ACC112 (cell line): Measurements from ENCODE around the gene CHMP2B.
A peak's percentile ranks its signal among the peaks of the same experiment; 100 is the strongest.

Experiments used
- H2AFZ ChIP-seq: fragments of 200-600 bp; sonication (generic); one replicate; pipeline ENCODE4 v1.6.0; 2017; ENCODE audit warnings: antibody characterized with exemption, low read length; ENCODE audit not compliant: unreplicated experiment
- H3K27ac ChIP-seq: fragments of 200-600 bp; sonication (generic); 2 replicates; pipeline ENCODE4 v1.5.1; 2014; ENCODE audit warnings: low read depth, mild to moderate bottlenecking, antibody characterized with exemption, low read length, moderate library complexity
- H3K27me3 ChIP-seq: fragments of 200-600 bp; sonication (generic); 2 replicates; pipeline ENCODE4 v1.6.1; 2014; ENCODE audit warnings: mild to moderate bottlenecking, antibody characterized with exemption, low read length, moderate library complexity, mixed read lengths; ENCODE audit not compliant: insufficient read depth
- H3K36me3 ChIP-seq: fragments of 200-600 bp; sonication (generic); 2 replicates; pipeline ENCODE4 v1.6.1; 2016; ENCODE audit warnings: mild to moderate bottlenecking, antibody characterized with exemption, low read length, moderate library complexity, mixed read lengths; ENCODE audit not compliant: insufficient read depth
- H3K4me1 ChIP-seq: fragments of 200-600 bp; sonication (generic); one replicate; pipeline ENCODE4 v1.6.1; 2016; ENCODE audit warnings: low read length, mixed read lengths; ENCODE audit not compliant: insufficient read depth, unreplicated experiment, control insufficient read depth
- H3K4me3 ChIP-seq: fragments of 200-600 bp; sonication (generic); 2 replicates; pipeline ENCODE4 v1.5.1; 2014; ENCODE audit warnings: mild to moderate bottlenecking, low read depth, low read length
- H3K79me2 ChIP-seq: fragments of 200-600 bp; sonication (generic); one replicate; pipeline ENCODE4 v1.6.0; 2016; ENCODE audit warnings: low read length; ENCODE audit not compliant: control insufficient read depth, unreplicated experiment, insufficient read depth

Gene CHMP2B, protein sequence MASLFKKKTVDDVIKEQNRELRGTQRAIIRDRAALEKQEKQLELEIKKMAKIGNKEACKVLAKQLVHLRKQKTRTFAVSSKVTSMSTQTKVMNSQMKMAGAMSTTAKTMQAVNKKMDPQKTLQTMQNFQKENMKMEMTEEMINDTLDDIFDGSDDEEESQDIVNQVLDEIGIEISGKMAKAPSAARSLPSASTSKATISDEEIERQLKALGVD

GRCh38 chr3:87227104-87227834 is at the start of gene CHMP2B:
TSS of gene CHMP2B (plus strand) at chr3:87227309. CDS start at chr3:87227523, 214 bp downstream.
- Histone ChIP-seq H3K4me1 (peaks cover 12% of the 10 kb centered on the region), H3K79me2 (peaks cover 50% of the 10 kb centered on the region), H3K36me3 (peaks cover 6% of the 10 kb centered on the region; the same call in 1 of the 2 replicates), H3K27ac (peak within 1 kb of the TSS; percentile 39), H3K27me3 (no peaks in the 10 kb centered on the region), H2AFZ (peak within 1 kb of the TSS; percentile 95), H3K4me3 (peak within 1 kb of the TSS; percentile 79)

DNA sequence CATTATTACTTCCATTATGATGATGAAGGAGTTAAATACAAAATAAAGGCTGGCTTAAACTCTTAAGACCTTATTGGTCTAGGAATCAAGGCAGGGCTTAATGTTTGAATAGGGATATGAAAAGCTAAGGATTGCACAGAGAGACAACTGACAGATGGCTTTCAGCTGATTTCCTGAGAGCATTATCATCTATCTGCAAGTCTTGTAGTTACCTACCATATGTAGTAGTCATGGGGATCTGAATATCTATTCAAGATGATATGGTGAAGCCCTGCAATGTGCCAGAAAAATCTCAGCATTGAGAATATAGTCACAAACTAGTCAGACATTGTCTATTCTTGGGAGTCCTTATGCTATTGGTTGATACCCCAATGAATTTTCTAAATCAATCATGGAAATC is 47.5 kb upstream of the CHMP2B start:
- no peak overlapping the region for H3K27ac ChIP-seq
- H3K27me3 ChIP-seq, result no peaks in the 10 kb centered on the region
- no peaks in the 10 kb centered on the region for H3K79me2 ChIP-seq
- H3K4me1 ChIP-seq, result peaks cover 5% of the 10 kb centered on the region
- H2AFZ ChIP-seq, result no peak overlapping the region
- no peaks in the 10 kb centered on the region for H3K36me3 ChIP-seq
- no peak overlapping the region for H3K4me3 ChIP-seq

- Histone ChIP-seq H2AFZ (no peak overlapping the region), H3K4me3 (no peak overlapping the region), H3K4me1 (no peaks in the 10 kb centered on the region), H3K79me2 (no peaks in the 10 kb centered on the region), H3K36me3 (no peaks in the 10 kb centered on the region), H3K27ac (no peak overlapping the region), H3K27me3 (no peaks in the 10 kb centered on the region)
These were observed 45.6 kb upstream of the CHMP2B start for GRCh38 chr3:87181551-87181950.

GRCh38 chr3:87182023-87182422 is 45.1 kb upstream of the CHMP2B start:
- no peaks in the 10 kb centered on the region for H3K36me3 ChIP-seq
- H3K4me1 ChIP-seq, result no peaks in the 10 kb centered on the region
- H3K4me3 ChIP-seq, result no peak overlapping the region
- H3K27me3 ChIP-seq, result no peaks in the 10 kb centered on the region
- H3K79me2 ChIP-seq, result no peaks in the 10 kb centered on the region
- no peak overlapping the region for H3K27ac ChIP-seq
- H2AFZ ChIP-seq, result no peak overlapping the region

DNA sequence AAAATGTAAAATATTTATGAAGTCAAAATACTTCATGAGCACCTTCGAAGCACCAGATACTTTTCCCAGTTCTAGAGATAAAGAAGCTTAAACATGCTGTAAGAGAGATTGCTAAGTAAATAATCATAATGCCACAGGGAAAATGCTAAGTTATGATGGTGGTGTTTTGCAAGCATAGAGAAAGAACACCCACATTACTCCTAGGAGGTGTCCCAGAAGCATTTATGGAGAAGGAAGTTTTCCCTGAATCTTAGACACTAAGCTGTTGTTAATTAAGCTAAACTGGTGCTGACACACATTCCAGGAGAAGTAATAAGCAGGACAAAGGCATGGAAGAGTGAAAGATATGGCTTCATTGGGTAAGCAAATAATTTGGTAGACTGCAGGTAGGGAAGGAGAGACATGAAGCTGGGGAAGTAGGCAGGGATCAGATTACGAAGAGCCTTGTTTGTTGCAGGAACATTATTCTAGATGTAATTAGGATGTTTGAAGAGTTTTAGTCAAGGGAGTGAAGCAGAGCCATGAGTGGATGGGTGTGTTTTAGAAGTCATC is 40.4 kb upstream of the CHMP2B start:
- Histone ChIP-seq H3K27me3 (no peaks in the 10 kb centered on the region), H3K4me3 (no peak overlapping the region), H3K36me3 (no peaks in the 10 kb centered on the region), H3K4me1 (peaks cover 7% of the 10 kb centered on the region), H3K79me2 (no peaks in the 10 kb centered on the region), H3K27ac (no peak overlapping the region), H2AFZ (no peak overlapping the region)

GRCh38 chr3:87191175-87191574 is 35.9 kb upstream of the CHMP2B start:
- Histone ChIP-seq H3K4me3 (peak overlapping the region; percentile 51), H2AFZ (peak overlapping the region; percentile 20), H3K36me3 (no peaks in the 10 kb centered on the region), H3K79me2 (no peaks in the 10 kb centered on the region), H3K27ac (no peak overlapping the region), H3K4me1 (peaks cover 7% of the 10 kb centered on the region), H3K27me3 (no peaks in the 10 kb centered on the region)

DNA sequence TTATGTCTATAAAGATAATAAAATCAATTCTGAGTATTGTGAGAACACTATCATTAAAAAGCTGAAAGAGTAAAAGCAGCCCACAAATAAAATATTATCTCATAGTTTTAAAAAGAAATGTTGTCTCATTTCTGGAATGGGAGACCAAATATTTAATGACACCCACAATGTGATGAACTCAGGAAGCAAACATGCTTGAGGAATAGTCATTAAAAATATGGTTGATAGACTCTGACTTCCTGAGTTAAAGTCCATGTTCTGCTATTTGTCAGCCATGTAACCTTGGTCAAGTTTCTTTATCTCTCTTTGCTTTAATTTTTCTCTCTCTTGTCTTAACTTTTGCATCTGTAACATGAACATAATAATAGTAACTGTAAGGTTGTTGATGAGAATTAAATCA is 35.5 kb upstream of the CHMP2B start:
- Histone ChIP-seq H3K79me2 (no peaks in the 10 kb centered on the region), H3K36me3 (no peaks in the 10 kb centered on the region), H2AFZ (peak overlapping the region; percentile 34), H3K4me1 (peaks cover 7% of the 10 kb centered on the region), H3K4me3 (peak overlapping the region; percentile 51), H3K27me3 (no peaks in the 10 kb centered on the region), H3K27ac (no peak overlapping the region)

DNA sequence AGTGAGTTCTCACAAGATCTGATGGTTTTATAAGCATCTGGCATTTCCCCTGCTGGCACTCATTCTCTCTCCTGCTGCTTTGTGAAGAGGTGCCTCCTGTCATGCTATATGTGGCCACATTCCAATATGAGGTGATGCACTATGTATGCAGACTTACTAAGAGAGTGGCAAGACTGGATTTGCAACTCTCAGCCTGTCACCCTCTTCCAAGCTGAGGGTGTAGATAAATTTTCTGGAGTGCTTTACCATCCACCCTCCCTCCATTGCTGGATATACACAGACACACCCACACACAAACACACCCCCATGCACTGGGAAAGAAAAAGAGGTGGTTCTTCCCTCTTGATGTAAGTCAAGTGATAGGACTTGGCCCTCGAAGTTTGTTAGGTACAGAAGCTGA is 30.2 kb upstream of the CHMP2B start:
- Histone ChIP-seq H3K4me3 (no peak overlapping the region), H3K27ac (no peak overlapping the region), H2AFZ (no peak overlapping the region)

DNA sequence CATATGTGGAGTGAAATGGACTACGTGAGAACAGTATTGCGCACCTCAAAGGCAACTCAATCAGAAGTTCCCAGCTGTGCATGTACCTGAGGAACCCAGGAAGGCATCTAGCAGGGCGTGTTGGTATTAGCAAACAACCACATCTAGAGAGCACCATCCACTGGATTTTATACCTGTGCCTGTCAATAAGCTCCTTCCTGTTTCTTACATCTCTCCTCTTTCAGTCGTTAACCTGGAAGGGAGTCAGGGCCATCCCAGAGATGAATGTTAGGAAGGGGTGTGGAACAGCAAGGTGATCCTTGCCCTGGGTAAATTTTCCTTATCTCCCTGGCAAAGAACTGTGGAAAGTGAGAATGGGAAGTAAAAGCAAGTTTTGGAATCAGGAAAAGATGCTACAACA is 29.6 kb upstream of the CHMP2B start:
- Histone ChIP-seq H3K4me1 (no peaks in the 10 kb centered on the region), H3K27ac (no peak overlapping the region), H2AFZ (no peak overlapping the region), H3K36me3 (no peaks in the 10 kb centered on the region), H3K27me3 (no peaks in the 10 kb centered on the region), H3K79me2 (no peaks in the 10 kb centered on the region), H3K4me3 (no peak overlapping the region)

More for the DNA sequence above, 30.2 kb upstream of the CHMP2B start:
- H3K79me2 ChIP-seq, result no peaks in the 10 kb centered on the region
- H3K36me3 ChIP-seq, result no peaks in the 10 kb centered on the region
- H3K27me3 ChIP-seq, result no peaks in the 10 kb centered on the region
- no peaks in the 10 kb centered on the region for H3K4me1 ChIP-seq

GRCh38 chr3:87198774-87199173 is 28.3 kb upstream of the CHMP2B start:
- Histone ChIP-seq H3K27me3 (no peaks in the 10 kb centered on the region), H2AFZ (no peak overlapping the region), H3K27ac (no peak overlapping the region), H3K36me3 (no peaks in the 10 kb centered on the region), H3K4me1 (peaks cover 2% of the 10 kb centered on the region), H3K4me3 (no peak overlapping the region), H3K79me2 (no peaks in the 10 kb centered on the region)

DNA sequence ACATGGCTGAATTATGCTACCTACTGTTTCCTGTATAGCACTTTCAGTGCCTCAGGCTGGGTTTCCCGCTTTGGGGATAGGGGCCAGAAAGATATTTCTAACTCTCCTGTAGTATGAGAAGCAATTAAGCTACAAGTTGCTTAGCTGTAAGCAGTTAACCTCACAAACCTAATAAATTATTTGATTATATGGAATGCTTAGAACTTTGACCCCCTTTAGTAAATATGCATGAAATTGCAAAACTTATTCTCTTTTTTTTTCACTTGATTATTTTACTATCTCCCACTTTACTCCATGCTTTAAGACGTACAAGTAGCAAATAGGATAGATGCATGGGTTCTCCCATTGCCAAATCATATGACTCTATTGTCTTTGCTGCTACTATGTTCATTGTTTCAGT is 27.5 kb upstream of the CHMP2B start:
- Histone ChIP-seq H3K4me1 (peaks cover 7% of the 10 kb centered on the region), H3K27me3 (no peaks in the 10 kb centered on the region), H3K36me3 (no peaks in the 10 kb centered on the region), H2AFZ (no peak overlapping the region), H3K79me2 (no peaks in the 10 kb centered on the region), H3K4me3 (no peak overlapping the region), H3K27ac (no peak overlapping the region)
